ENCODE results near the gene ME2. TPM values are rescaled to one million over a fixed set of nuclear protein-coding genes. Genes with fewer than 3 reads are reported as not detected.

ME2 gene
- total RNA-seq, 1 experiment from 2014 or later: 49.0 TPM

DNA sequence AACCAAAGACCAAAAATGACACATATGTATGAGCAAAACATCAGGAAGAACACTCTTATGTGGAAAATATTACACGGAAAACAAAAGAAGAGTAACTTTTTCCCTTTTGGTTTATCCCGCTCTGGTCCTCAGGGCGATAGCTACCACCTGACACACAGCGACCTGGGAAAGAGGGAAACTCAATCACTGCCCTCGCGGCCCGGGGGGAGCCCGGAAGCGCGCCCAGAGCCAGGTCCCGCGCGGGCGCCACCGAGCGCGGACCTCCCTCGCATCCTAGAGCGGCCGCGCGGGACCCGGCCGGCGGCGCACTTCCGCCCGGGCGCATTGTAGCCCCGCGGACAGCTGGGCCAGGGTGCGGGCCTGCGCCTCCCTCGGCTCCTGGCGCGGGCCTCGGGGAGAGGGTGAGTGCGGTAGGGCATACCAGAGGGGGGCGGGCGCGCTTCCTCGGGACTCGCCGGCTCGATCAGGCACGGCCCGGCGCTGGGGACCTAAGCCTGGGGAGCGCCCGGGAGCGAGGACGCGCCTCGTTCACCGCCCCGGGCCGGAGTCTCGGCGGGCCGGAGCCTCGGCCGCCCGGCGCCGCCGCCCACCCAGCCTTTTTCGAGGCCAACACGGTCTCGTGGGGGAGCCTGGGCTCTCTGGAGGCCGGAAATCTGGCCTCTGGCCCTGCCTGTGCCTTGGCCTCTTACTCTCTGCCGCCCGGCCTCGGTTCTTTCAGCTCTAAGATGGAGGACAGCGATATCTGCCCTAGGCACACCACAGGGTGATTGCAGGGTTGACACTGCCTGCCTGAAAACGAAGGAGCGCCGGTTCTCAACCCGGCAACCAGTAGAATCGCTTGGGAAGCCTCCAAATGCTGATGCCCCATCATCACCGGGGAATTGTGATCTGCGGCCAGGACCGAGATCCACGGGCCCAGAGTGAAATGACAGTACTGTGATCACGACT lies 89.1 kb downstream of the ME2 start, which contains the start of gene ELAC1 (continued):
- TF ChIP-seq, protein P1, sequence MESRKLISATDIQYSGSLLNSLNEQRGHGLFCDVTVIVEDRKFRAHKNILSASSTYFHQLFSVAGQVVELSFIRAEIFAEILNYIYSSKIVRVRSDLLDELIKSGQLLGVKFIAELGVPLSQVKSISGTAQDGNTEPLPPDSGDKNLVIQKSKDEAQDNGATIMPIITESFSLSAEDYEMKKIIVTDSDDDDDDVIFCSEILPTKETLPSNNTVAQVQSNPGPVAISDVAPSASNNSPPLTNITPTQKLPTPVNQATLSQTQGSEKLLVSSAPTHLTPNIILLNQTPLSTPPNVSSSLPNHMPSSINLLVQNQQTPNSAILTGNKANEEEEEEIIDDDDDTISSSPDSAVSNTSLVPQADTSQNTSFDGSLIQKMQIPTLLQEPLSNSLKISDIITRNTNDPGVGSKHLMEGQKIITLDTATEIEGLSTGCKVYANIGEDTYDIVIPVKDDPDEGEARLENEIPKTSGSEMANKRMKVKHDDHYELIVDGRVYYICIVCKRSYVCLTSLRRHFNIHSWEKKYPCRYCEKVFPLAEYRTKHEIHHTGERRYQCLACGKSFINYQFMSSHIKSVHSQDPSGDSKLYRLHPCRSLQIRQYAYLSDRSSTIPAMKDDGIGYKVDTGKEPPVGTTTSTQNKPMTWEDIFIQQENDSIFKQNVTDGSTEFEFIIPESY (IDR thresholded peaks at IDR 0.05; ENCODE audit: extremely low read depth, insufficient replicate concordance, low read length): no peak
- TF ChIP-seq FOSL1 (IDR thresholded peaks at IDR 0.05; ENCODE audit: low read depth) (no peak), TCF7L2 (IDR thresholded peaks at IDR 0.05; ENCODE audit: borderline replicate concordance, extremely low read depth, insufficient read depth, insufficient read length) (no peak), CEBPB (IDR thresholded peaks at IDR 0.05; ENCODE audit: low read depth) (no peak), YY1 (IDR thresholded peaks at IDR 0.05; ENCODE audit: extremely low read depth, insufficient replicate concordance, low read depth, low read length) (peak; percentile 79), ELF1 (IDR thresholded peaks at IDR 0.05; ENCODE audit: borderline replicate concordance, low read depth) (peak; percentile 69), SRF (IDR thresholded peaks at IDR 0.05; ENCODE audit: low read depth) (no peak), SIN3A (IDR thresholded peaks at IDR 0.05; ENCODE audit: low read depth) (peak; percentile 79)
- TF ChIP-seq, protein P2, sequence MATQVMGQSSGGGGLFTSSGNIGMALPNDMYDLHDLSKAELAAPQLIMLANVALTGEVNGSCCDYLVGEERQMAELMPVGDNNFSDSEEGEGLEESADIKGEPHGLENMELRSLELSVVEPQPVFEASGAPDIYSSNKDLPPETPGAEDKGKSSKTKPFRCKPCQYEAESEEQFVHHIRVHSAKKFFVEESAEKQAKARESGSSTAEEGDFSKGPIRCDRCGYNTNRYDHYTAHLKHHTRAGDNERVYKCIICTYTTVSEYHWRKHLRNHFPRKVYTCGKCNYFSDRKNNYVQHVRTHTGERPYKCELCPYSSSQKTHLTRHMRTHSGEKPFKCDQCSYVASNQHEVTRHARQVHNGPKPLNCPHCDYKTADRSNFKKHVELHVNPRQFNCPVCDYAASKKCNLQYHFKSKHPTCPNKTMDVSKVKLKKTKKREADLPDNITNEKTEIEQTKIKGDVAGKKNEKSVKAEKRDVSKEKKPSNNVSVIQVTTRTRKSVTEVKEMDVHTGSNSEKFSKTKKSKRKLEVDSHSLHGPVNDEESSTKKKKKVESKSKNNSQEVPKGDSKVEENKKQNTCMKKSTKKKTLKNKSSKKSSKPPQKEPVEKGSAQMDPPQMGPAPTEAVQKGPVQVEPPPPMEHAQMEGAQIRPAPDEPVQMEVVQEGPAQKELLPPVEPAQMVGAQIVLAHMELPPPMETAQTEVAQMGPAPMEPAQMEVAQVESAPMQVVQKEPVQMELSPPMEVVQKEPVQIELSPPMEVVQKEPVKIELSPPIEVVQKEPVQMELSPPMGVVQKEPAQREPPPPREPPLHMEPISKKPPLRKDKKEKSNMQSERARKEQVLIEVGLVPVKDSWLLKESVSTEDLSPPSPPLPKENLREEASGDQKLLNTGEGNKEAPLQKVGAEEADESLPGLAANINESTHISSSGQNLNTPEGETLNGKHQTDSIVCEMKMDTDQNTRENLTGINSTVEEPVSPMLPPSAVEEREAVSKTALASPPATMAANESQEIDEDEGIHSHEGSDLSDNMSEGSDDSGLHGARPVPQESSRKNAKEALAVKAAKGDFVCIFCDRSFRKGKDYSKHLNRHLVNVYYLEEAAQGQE (IDR thresholded peaks at IDR 0.05; ENCODE audit: low read depth): no peak

All from HCT116 (cell line).